H7 (cell line): ENCODE results near the gene EYS. TPM values are rescaled to one million over a fixed set of nuclear protein-coding genes. Genes with fewer than 3 reads are reported as not detected.
"Not testable (repeated sequence)": the region's sequence is repeated elsewhere in the genome, so short reads cannot be mapped to it uniquely, and the experiment has no call there.

Experiments
- DNase-seq: peaks from one replicate; pipeline ENCODE4 v3.0.0; 2012
- H3K27me3 ChIP-seq: 2 replicates; pipeline ENCODE4 v1.6.0; 2011; ENCODE audit warnings: mild to moderate bottlenecking, low read length; ENCODE audit not compliant: control insufficient read depth, insufficient read depth
- H3K36me3 ChIP-seq: replicated peaks from 2 replicates; pipeline ENCODE4 v1.5.1; 2011; ENCODE audit warnings: low read length; ENCODE audit not compliant: control insufficient read depth, insufficient read depth
- H3K4me3 ChIP-seq: 2 replicates; pipeline ENCODE4 v1.5.1; 2011; ENCODE audit warnings: low read depth, mild to moderate bottlenecking, control low read depth, low read length, moderate library complexity; ENCODE audit not compliant: insufficient read depth
- total RNA-seq: library from RNA; depleted of rRNA; stranded (reverse); fragments of >200 nt; shearing (Covaris generic); gene quantifications from 2 replicates; pipeline ENCODE4 v1.2.3, GENCODE V29; 2014

Gene EYS
- total RNA-seq, 1 experiment from 2014 or later = 0.10 TPM

DNA sequence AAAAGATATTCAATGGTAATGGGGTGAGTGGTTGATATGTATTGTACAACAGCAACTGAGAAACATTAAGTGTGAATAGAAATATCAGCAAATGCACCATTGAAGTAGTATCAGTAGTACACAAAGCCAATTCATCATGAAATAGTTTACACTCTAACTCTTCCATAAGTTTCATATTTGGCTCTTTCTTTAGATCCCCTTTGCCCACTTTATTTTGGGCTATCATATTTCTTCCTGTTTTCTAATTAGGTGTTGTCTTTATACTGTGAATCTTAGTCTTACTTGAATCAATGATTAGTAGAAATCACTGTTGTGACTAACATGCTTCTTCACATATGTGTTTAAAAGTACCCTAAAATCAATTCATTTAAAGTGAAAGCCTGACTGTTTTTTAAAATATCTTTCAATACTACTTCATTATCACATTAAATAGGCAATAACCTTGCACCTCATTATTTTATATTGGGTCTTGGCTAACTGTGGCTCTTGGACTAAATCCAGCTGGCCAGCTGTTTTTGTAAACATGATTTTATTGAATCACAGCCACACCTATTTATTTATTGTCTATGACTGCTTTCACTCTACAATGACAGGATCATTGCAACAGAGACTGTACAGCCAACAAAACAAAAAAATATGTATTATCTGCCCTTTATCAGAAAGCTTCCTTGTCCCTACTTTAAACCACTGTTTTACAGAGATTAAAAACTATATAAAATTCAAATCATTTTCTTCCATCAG, 38.9 kb downstream of the EYS start:
- Histone ChIP-seq H3K27me3 (no peaks in the 10 kb centered on the region), H3K4me3 (no peak overlapping the region), H3K36me3 (no peaks in the 10 kb centered on the region)
- no peak for DNase-seq

DNA sequence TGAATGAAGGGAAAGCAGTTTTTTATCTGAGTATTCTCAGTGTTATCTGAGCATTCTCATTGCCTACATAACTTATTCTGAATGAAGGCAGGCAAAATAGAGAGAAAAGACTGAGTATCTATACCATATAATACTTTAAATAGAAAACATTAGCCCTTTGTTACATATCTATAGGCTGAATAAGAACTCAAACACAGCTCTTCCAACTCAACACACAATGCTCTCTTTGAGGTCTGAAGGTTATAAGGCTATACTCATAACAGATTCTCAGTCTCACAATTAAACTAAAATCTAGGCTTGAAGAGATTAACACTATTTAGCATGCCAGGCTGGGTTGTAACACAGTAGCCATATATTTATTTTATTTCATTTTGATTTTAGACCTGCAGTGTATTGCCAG, 56.9 kb downstream of the EYS start:
- DNase-seq = no peak
- no peaks in the 10 kb centered on the region for H3K36me3 ChIP-seq
- H3K27me3 ChIP-seq = no peaks in the 10 kb centered on the region
- H3K4me3 ChIP-seq = no peak overlapping the region

DNA sequence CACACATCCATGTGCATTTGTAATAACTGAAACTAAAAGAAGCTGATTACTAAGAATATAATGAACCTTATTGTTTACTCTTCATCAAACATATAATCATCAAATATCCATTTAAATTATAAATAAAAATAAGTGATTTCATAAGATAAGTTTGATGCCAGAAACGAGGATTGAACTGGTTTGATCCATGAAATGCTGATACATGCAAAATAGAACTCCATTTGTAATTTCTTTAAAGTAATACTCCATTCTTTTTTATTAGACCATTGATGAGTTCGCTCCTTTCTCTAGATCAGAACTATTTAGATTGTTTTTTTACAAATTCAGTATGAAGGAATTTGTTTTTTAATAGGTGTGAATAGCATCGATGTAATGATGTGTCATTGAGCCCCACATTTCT, 57.6 kb downstream of the EYS start:
- H3K36me3 ChIP-seq = no peaks in the 10 kb centered on the region
- no peak overlapping the region for H3K4me3 ChIP-seq
- no peak for DNase-seq

DNA sequence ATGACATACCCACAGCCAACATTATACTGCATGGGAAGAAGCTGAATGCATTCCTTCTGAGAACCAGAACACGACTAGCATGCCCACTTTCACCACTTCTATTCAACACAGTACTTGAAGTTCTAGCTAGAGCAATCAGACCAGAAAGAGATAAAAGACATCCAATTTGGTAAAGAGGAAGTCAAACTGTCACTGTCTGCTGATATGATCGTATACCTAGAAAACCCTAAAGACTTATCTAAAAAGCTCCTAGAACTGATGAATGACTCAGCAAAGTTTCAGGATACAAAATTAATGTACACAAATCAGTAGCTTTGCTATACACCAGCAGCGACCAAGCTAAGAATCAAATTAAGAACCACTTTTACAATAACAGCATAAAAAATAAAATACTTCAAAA, 60.5 kb downstream of the EYS start:
- Histone ChIP-seq H3K4me3 (no peak overlapping the region), H3K27me3 (no peaks in the 10 kb centered on the region), H3K36me3 (no peaks in the 10 kb centered on the region)
- no peak for DNase-seq

More for the DNA sequence above, 57.6 kb downstream of the EYS start:
- no peaks in the 10 kb centered on the region for H3K27me3 ChIP-seq

DNA sequence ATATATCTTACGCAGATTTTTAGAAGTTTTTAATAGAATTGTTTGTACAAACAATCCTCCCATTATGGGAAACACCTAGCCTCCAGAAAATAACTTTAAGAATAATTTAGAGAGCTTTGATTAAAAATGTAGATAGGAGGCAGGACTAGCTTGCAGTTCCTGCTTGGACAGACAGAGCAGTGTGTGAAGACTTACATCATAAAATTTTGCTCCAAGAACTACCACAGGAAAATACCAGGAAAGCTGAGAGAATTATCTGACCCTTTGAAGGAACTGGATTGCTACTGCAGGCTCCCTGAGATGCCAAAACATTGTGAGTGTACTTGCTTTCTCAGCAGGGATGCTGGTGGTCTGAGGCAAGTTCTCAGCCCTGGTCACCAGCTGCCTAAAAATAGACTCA, 64.2 kb downstream of the EYS start:
- DNase-seq = no peak
- Histone ChIP-seq H3K27me3 (no peaks in the 10 kb centered on the region), H3K4me3 (no peak overlapping the region), H3K36me3 (no peaks in the 10 kb centered on the region)

DNA sequence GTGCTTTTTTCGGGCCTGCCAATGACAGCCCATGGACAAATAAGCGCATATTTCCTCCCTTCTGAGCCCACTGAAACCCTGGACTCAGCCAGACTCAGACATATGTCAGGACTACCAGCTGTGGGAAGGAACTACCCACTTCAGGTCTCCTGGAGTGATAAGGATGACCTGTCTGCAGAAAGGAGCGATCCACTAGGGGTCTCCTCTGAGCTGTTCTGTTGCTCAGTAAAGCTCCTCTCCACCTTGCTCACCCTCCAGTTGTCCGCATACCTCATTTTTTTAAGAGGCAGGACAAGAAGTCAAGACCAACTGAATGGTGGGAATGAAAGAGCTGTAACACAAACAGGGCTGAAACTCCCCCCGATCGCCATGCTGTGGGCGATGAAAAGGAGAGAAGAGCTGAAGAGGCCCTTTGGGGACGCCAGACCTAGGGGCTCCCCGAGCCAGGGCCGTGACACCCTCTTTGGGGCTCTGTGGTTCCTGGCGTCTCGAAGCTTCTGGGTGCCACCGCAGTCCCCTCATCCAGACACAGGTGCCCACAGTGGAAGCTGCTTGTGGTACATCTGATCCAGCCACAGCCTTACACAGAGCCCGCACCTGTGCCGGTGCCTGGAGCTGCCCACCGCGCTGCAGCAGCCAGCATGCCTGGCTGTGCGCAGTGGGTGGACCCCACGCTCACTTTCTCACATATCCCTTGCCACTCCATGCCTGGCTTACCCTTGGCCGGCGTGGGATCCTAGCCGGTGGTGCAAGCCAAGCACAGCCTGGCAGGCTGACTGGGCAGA, 68.8 kb downstream of the EYS start:
- Histone ChIP-seq H3K27me3 (no peaks in the 10 kb centered on the region), H3K4me3 (no peak overlapping the region), H3K36me3 (no peaks in the 10 kb centered on the region)
- peak; percentile 48 for DNase-seq

DNA sequence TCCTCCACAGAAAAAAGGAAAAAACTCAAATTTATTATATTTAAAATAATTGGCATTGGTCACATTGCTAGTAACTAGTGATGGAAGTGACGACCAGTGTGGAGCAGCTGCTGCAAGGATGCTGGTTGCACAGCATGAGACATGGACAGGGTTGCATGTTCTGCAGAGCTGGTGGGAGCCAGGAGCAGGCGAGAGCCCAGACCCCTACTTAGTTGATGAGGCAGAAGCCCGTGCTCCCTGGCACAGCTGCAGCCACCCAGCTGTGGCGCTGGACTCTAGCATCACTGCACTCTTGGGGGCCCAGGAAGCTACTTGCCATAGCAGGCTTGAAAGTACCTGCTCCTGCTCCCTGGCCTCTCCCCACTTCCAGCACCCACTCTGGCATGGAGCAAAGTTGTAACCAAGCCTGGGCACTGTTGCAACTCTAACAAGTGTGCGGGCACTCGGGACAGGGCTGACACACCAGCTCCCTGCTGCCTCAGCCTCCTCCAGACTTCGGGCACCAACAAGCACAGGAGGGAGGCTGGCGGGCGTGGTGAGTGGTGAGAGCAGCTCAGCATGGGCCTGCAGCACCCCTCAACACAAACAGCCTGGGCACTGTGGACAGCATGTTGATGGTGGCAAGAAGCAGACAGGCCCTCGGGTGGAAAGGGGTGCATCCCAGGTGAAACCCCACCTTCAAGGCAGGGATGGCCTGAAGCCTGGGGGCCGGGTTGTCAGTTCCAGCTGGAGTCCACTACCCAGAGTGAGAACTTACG, 69.6 kb downstream of the EYS start:
- H3K4me3 ChIP-seq = no peak overlapping the region
- no peaks in the 10 kb centered on the region for H3K36me3 ChIP-seq
- no peak for DNase-seq
- H3K27me3 ChIP-seq = no peaks in the 10 kb centered on the region

DNA sequence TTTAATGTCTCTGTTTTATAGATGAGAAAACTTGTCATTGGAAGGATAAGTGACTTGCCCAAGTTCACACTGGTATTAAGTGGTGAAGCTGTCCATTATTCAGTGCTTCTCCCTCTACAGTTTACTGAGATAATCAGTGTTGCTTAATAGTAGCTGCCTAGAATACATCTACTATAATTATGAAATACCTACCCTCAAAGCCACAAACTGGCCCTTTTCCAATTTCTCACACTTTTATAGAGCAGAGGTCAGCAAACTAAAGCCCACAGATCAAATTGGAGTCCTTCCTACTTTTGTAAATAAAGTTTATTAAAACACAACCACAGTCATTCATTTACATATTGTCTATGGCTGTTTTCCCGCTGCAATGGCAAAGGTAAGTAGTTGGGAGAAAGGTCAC, 73.5 kb downstream of the EYS start:
- Histone ChIP-seq H3K27me3 (no peaks in the 10 kb centered on the region), H3K36me3 (no peaks in the 10 kb centered on the region), H3K4me3 (no peak overlapping the region)
- DNase-seq = no peak

DNA sequence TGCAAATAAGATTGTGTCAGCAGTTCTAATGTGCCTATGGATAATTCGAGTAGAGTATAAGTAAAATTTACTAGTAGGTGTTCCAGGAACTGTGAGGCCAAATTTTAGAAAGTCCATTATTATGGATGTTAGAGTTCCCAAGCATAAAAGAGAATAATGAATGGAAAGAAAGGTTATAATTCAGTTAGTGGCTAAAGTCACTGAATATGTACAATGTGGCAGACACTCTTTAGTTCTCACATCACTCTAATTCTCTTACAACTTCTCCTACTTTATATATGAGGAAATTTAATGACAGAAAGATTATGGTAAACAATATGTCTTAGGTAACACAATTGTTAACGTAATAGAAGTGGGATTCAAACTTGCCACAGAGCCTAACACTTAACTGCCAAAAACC, 75.3 kb downstream of the EYS start:
- no peaks in the 10 kb centered on the region for H3K36me3 ChIP-seq
- no peaks in the 10 kb centered on the region for H3K27me3 ChIP-seq
- no peak for DNase-seq
- no peak overlapping the region for H3K4me3 ChIP-seq

DNA sequence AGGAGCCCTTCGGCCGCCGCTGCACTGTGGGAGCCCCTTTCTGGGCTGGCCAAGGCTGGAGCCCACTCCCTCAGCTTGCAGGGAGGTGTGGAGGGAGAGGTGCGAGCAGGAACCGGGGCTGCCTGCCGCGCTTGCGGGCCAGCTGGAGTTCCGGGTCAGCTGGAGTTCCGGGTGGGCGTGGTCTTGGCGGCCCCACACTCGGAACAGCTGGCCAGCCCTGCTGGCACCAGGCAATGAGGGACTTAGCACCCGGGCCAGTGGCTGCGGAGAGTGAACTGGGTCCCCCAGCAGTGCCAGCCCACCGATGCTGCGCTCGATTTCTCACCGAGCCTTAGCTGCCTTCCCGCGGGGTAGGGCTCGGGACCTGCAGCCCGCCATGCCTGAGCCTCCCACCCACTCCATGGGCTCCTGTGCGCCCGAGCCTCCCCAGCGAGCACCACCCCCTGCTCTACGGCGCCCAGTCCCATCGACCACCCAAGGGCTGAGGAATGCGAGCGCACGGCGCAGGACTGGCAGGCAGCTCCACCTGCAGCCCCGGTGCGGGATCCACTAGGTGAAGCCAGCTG, 79.5 kb downstream of the EYS start:
- H3K27me3 ChIP-seq, H3K36me3 ChIP-seq, DNase-seq, H3K4me3 ChIP-seq: not testable (repeated sequence)

DNA sequence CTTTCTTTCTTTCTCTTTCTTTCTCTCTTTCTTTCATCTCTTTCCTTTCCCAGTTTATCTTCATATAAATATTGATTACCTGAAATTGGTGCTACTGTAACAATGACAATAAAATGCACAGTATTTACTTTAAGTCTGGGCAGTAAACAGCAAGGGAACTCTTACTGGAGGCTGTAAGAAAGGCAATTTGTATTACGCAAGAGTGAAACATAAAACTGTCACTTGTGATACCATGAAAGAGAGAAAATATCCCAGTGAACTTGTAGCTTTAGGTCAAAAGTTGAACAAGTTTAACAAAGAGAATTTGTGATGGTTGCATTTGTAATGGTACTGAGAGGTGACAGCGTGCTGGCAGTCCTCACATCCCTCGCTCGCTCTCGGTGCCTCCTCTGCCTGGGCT, 80.0 kb downstream of the EYS start:
- H3K36me3 ChIP-seq = no peaks in the 10 kb centered on the region

DNA sequence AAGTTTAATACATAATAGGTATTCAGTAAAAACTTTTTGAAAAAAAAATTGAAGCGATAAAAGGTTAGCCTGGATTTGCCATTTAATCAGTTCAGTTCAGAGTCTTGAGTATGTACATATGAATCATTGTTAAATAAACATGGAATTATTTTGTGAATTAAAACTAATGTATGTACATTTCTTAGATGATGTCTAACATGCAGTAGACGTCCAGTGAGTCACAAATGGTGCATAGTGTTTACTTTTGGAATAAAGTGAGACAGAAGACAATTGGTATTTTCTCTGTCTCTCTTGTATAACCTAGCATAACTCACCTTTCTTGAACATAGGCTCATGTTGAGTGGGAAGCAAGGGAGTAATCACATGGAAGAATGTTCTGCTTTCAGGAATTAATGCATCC, 83.5 kb downstream of the EYS start:
- Histone ChIP-seq H3K27me3 (no peaks in the 10 kb centered on the region), H3K36me3 (no peaks in the 10 kb centered on the region), H3K4me3 (no peak overlapping the region)
- no peak for DNase-seq

More for the DNA sequence above, 80.0 kb downstream of the EYS start:
- no peak overlapping the region for H3K4me3 ChIP-seq
- no peaks in the 10 kb centered on the region for H3K27me3 ChIP-seq
- no peak for DNase-seq

DNA sequence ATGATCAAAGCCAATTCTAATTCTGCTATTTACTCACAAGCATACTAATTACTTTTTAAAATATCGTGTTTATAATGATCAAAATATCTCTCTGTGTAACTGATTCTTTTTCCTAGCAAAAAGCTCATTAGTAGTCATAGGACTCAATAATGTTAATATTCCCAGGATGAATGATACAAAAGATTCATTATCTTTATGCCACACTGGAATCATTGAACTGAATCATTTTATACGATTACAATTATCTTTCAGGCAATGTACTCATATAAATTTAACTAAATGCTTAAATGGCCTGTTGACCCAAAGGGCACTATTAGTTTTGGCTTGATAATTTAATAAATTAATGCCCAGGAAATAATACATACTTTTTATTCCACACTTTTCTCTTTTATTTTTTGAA, 96.3 kb downstream of the EYS start:
- H3K36me3 ChIP-seq = no peaks in the 10 kb centered on the region
- DNase-seq = no peak
- no peak overlapping the region for H3K4me3 ChIP-seq
- no peaks in the 10 kb centered on the region for H3K27me3 ChIP-seq

DNA sequence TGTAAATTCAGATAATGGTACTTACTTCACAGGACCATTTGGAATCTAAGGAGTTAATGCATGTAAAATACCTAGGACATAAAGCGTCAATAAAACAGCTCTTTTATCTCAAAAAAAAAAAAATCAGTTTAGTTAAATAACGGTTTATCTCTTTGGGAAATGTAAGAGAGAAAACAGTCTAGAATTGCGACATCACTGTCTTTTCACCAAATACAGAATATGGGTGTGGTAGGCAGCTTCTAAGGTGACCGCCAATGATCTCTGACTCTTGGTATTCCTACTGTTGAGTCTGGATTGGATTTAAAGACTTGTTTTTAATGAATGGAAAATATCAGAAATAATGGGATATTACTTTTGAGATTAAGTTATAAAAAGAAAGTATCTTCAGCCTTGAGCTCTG, 111.5 kb downstream of the EYS start:
- Histone ChIP-seq H3K4me3 (no peak overlapping the region), H3K36me3 (no peaks in the 10 kb centered on the region), H3K27me3 (no peaks in the 10 kb centered on the region)
- DNase-seq = no peak
